ENCODE data around the gene TMTC2. TPM values are rescaled to one million over a fixed set of nuclear protein-coding genes. Genes with fewer than 3 reads are reported as not detected.

TMTC2 gene
- total RNA-seq, 1 donor from 2014 or later = 99.3 TPM

DNA sequence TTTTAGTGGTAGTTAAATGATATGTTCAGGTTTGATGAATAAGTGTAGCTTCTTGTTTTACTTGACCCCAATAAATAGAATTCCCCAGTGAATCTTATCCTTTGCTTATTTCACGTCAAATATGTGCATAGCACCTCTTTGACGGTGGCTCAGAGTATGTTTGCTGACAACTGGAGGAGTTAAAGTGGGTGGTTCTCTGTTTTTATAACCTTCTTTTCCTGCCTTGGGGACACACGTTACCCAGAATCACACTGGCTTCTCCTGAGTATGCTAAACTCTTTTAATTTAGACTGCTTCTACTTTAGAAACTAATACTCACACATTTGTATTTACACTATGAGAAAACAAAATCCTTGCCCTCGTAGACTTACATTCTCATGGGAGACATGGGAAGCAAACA lies 62.3 kb downstream of the TMTC2 start:
- no peaks in the 10 kb centered on the region for H3K27me3 Mint-ChIP-seq (ENCODE audit: unreplicated experiment)
- H3K9me3 Mint-ChIP-seq (ENCODE audit: unreplicated experiment) = no peaks in the 10 kb centered on the region
- TF ChIP-seq CTCF (IDR thresholded peaks at IDR 0.05; ENCODE audit: partially characterized antibody, unreplicated experiment) = no peak
- H3K27ac Mint-ChIP-seq (ENCODE audit: unreplicated experiment) = no peak overlapping the region
- peaks cover 13% of the 10 kb centered on the region for H3K4me1 Mint-ChIP-seq (ENCODE audit: low read depth, unreplicated experiment)
- no peak overlapping the region for H3K4me3 Mint-ChIP-seq (ENCODE audit: unreplicated experiment)
- no peak for DNase-seq
- H3K36me3 Mint-ChIP-seq (ENCODE audit: unreplicated experiment) = no peaks in the 10 kb centered on the region

DNA sequence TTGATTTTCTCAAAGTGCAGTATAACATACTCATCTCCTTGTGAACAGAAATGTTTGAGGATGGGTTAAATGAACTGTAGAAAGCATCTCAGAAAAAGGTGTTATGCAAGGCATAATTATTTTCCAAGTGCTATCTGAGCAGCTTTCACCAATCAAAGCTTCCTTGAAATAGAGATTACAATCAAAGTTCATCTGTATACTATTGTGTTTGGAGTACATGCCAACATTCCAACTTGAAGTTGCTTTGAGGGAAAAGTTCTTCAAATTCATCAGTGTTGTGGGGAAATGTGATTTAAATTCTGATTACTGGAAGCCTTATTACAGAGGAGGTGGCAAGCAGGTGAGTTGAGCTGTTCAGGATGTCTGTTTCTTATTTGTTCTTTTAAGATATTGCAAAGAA lies 68.2 kb downstream of the TMTC2 start:
- Mint-ChIP-seq H3K4me1 (ENCODE audit: low read depth, unreplicated experiment) (peaks cover 18% of the 10 kb centered on the region), H3K36me3 (ENCODE audit: unreplicated experiment) (no peaks in the 10 kb centered on the region), H3K27me3 (ENCODE audit: unreplicated experiment) (no peaks in the 10 kb centered on the region), H3K27ac (ENCODE audit: unreplicated experiment) (no peak overlapping the region), H3K4me3 (ENCODE audit: unreplicated experiment) (no peak overlapping the region), H3K9me3 (ENCODE audit: unreplicated experiment) (no peaks in the 10 kb centered on the region)
- TF ChIP-seq CTCF (IDR thresholded peaks at IDR 0.05; ENCODE audit: partially characterized antibody, unreplicated experiment) = no peak
- DNase-seq = no peak

GRCh38 chr12:82756303-82756702 lies 69.6 kb downstream of the TMTC2 start:
- H3K27ac Mint-ChIP-seq (ENCODE audit: unreplicated experiment) = no peak overlapping the region

GRCh38 chr12:82757059-82757458 lies 70.4 kb downstream of the TMTC2 start:
- no peak for TF ChIP-seq CTCF (IDR thresholded peaks at IDR 0.05; ENCODE audit: partially characterized antibody, unreplicated experiment)
- no peak for DNase-seq
- no peak overlapping the region for H3K4me3 Mint-ChIP-seq (ENCODE audit: unreplicated experiment)
- no peaks in the 10 kb centered on the region for H3K36me3 Mint-ChIP-seq (ENCODE audit: unreplicated experiment)
- peaks cover 18% of the 10 kb centered on the region for H3K4me1 Mint-ChIP-seq (ENCODE audit: low read depth, unreplicated experiment)
- H3K27me3 Mint-ChIP-seq (ENCODE audit: unreplicated experiment) = no peaks in the 10 kb centered on the region
- no peak overlapping the region for H3K27ac Mint-ChIP-seq (ENCODE audit: unreplicated experiment)
- H3K9me3 Mint-ChIP-seq (ENCODE audit: unreplicated experiment) = peaks cover 2% of the 10 kb centered on the region

More at GRCh38 chr12:82756303-82756702, 69.6 kb downstream of the TMTC2 start:
- DNase-seq = no peak
- Mint-ChIP-seq H3K9me3 (ENCODE audit: unreplicated experiment) (peaks cover 2% of the 10 kb centered on the region), H3K4me3 (ENCODE audit: unreplicated experiment) (no peak overlapping the region), H3K4me1 (ENCODE audit: low read depth, unreplicated experiment) (peaks cover 18% of the 10 kb centered on the region), H3K27me3 (ENCODE audit: unreplicated experiment) (no peaks in the 10 kb centered on the region), H3K36me3 (ENCODE audit: unreplicated experiment) (no peaks in the 10 kb centered on the region)
- no peak for TF ChIP-seq CTCF (IDR thresholded peaks at IDR 0.05; ENCODE audit: partially characterized antibody, unreplicated experiment)

GRCh38 chr12:82757656-82758055 lies 71.0 kb downstream of the TMTC2 start:
- Mint-ChIP-seq H3K36me3 (ENCODE audit: unreplicated experiment) (no peaks in the 10 kb centered on the region), H3K27me3 (ENCODE audit: unreplicated experiment) (no peaks in the 10 kb centered on the region), H3K4me3 (ENCODE audit: unreplicated experiment) (peak overlapping the region; percentile 69), H3K27ac (ENCODE audit: unreplicated experiment) (no peak overlapping the region), H3K4me1 (ENCODE audit: low read depth, unreplicated experiment) (peaks cover 20% of the 10 kb centered on the region), H3K9me3 (ENCODE audit: unreplicated experiment) (peaks cover 2% of the 10 kb centered on the region)
- TF ChIP-seq CTCF (IDR thresholded peaks at IDR 0.05; ENCODE audit: partially characterized antibody, unreplicated experiment) = no peak
- DNase-seq = no peak

Measured in glutamatergic neuron (in vitro differentiated cells).